Adrenal gland (tissue), 12 donors: ENCODE measurements around the gene WDR20. TPM values are rescaled to one million over a fixed set of nuclear protein-coding genes. Genes with fewer than 3 reads are reported as not detected.
A peak's percentile ranks its signal among the peaks of the same experiment; 100 is the strongest.

ENCODE experiments used
- DNase-seq, 7 donors: peaks; one replicate each; pipeline ENCODE4 v3.0.0-alpha.2; 2019 to 2020
- H3K27ac ChIP-seq, 5 donors: fragments of 200-600 bp; sonication (generic) in 4 of 5; 1 replicate in 3 of 5; 2 replicates in 2 of 5; pipeline versions ENCODE4 v1.5.1 to v1.8.0; 2016 to 2020; ENCODE audit warnings: mild to moderate bottlenecking in 1 of 5
- H3K27me3 ChIP-seq: fragments of 200-600 bp; 2 replicates; pipeline ENCODE4 v1.8.0; 2021
- H3K36me3 ChIP-seq, 2 donors: fragments of 200-600 bp; replicated peaks in 1 of 2; 1 replicate in 1 of 2; 2 replicates in 1 of 2; pipeline versions ENCODE4 v1.5.1 to v1.8.0; 2018 to 2022
- H3K4me1 ChIP-seq, 2 donors: fragments of 200-600 bp; replicated peaks in 1 of 2; 1 replicate in 1 of 2; 2 replicates in 1 of 2; pipeline versions ENCODE4 v1.5.1 to v1.8.0; 2018 to 2021
- H3K4me3 ChIP-seq, 4 donors: fragments of 200-600 bp; sonication (generic) in 3 of 4; one replicate each; pipeline ENCODE4 v1.5.1; 2016 to 2018
- H3K9me3 ChIP-seq, 3 donors: fragments of 200-600 bp; sonication (generic) in 1 of 3; replicated peaks in 1 of 3; 1 replicate in 2 of 3; 2 replicates in 1 of 3; pipeline versions ENCODE4 v1.5.1 to v1.8.0; 2016 to 2021
- POLR2A ChIP-seq, 2 donors: fragments of 450-650 bp; IDR thresholded peaks; one replicate each; pipeline ENCODE4 v1.6.1; 2017; ENCODE audit warnings: antibody characterized with exemption in 2 of 2, mild to moderate bottlenecking in 2 of 2, moderate library complexity in 1 of 2
- WGBS, 4 donors: extraction: QIAGEN DNeasy Blood & Tissue Kit in 2 of 4; methylation state at CpG; one replicate each; pipeline versions ENCODE4 v1.1.5 to v1.1.7; 2013 to 2017; 5-methylcytosine and 5-hydroxymethylcytosine counted together
- intact Hi-C, 2 donors: fragments of 100-400 bp; cut with DNase I; formaldehyde crosslinking; loops; one replicate each; pipeline versions ENCODE4 v1.14.1 to v1.15.0; 2022 to 2023
- polyA plus RNA-seq, 3 donors: library from polyadenylated mRNA; stranded (reverse); fragments of 200-250 nt in 2 of 3; fragments of 350-450 nt in 1 of 3; fragmentation: Illumina TruSeq in 1 of 3; extraction: RNeasy Lipid Tissue Mini Kit (QIAGEN cat#74804) in 1 of 3; gene quantifications; one replicate each; pipeline ENCODE4 v1.2.3, GENCODE V29; 2013 to 2014
- total RNA-seq, 9 donors: library from RNA; depleted of rRNA in 4 of 9; stranded (reverse); fragments of >200 nt in 4 of 9; fragments of 120-200 nt in 1 of 9; fragmentation: NEBNext Ultra II Directional in 1 of 9; extraction: Animal tissue kit (Norgen Biotek cat#: 25700) in 1 of 9; gene quantifications; one replicate each; pipeline versions ENCODE4 v1.1.0 to v1.2.4, GENCODE V29; 2013 to 2023
- TF ChIP-seq, protein P1 (sequence below), 6 experiments: fragments of 450-650 bp in 4 of 6; fragments of 200-600 bp in 2 of 6; sonication (generic) in 1 of 6; IDR thresholded peaks; 1 replicate in 5 of 6; 2 replicates in 1 of 6; pipeline versions ENCODE4 v1.5.1 to v1.8.0; 2016 to 2021; ENCODE audit warnings: antibody characterized with exemption in 6 of 6, mild to moderate bottlenecking in 2 of 6, moderate library complexity in 1 of 6
- donor health status: healthy with polysubstance abuse.
- donor health status: Bipolar disorder and iron deficiency.
- donor health status: DM: yes; HTN: yes; CAD: no.
- donor health status: DM: no; HTN: no; CAD: no.
- donor health status: DM: no; HTN: no; CAD: no.
- donor health status: DM: yes; HTN: yes; CAD: no.

Gene WDR20
- total and polyA plus RNA-seq, 12 donors = 13.1 to 55.9 (median 38.3) TPM

DNA sequence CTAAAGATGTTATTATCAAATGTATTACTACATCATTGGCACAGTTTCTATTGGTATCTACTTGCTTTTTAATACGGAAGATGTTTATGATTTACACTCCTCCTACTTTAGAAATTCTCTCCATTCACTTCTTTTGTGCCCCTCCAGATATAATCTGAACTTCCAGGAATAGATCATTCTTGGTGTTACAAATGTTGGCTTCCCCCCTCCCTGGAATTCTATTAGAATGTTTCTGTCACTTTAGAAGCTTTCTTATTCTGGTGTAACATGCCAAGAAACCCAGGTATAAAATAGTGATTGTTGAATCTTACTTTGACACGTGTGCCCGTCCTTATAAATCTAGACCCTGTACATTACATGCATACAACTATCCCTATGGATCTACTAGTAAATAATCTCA is 1.2 kb upstream of the WDR20 start:
- peak overlapping the region in 1 of 4 donors; percentile 91 for H3K4me3 ChIP-seq
- H3K27ac ChIP-seq = no peak overlapping the region
- WGBS, 4 donors = 16 to 26% (median 18%) methylated on average over 3 of the region's 3 CpGs
- H3K36me3 ChIP-seq = no peaks in the 10 kb centered on the region
- intact Hi-C loops = no loop called here
- H3K27me3 ChIP-seq = no peaks in the 10 kb centered on the region
- peaks cover 8 to 29% of the 10 kb centered on the region in 2 donors for H3K4me1 ChIP-seq
- no peak for DNase-seq
- H3K9me3 ChIP-seq = no peaks in the 10 kb centered on the region
- no peak for TF ChIP-seq POLR2A (IDR thresholded peaks at IDR 0.05)
- TF ChIP-seq, protein P1, sequence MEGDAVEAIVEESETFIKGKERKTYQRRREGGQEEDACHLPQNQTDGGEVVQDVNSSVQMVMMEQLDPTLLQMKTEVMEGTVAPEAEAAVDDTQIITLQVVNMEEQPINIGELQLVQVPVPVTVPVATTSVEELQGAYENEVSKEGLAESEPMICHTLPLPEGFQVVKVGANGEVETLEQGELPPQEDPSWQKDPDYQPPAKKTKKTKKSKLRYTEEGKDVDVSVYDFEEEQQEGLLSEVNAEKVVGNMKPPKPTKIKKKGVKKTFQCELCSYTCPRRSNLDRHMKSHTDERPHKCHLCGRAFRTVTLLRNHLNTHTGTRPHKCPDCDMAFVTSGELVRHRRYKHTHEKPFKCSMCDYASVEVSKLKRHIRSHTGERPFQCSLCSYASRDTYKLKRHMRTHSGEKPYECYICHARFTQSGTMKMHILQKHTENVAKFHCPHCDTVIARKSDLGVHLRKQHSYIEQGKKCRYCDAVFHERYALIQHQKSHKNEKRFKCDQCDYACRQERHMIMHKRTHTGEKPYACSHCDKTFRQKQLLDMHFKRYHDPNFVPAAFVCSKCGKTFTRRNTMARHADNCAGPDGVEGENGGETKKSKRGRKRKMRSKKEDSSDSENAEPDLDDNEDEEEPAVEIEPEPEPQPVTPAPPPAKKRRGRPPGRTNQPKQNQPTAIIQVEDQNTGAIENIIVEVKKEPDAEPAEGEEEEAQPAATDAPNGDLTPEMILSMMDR (IDR thresholded peaks at IDR 0.05) = no peak

- H3K9me3 ChIP-seq = no peaks in the 10 kb centered on the region
- H3K27ac ChIP-seq = peak overlapping the region in 4 of 5 donors; percentile 17 to 90 (median 58)
- TF ChIP-seq, protein P1 (IDR thresholded peaks at IDR 0.05) = no peak
- TF ChIP-seq POLR2A (IDR thresholded peaks at IDR 0.05) = no peak
- peak in 3 of 7 donors; percentile 18 to 29 (median 23) for DNase-seq
- H3K4me1 ChIP-seq = peaks cover 8 to 29% of the 10 kb centered on the region in 2 donors
- peak overlapping the region; percentile 72 to 91 (median 82) for H3K4me3 ChIP-seq
- 3 to 5% (median 4%) methylated on average over 9 to 14 of the region's 14 CpGs for whole genome bisulfite sequencing, 4 donors
- intact Hi-C loops = no loop called here
- H3K36me3 ChIP-seq = no peaks in the 10 kb centered on the region
- H3K27me3 ChIP-seq = no peaks in the 10 kb centered on the region
Observed at GRCh38 chr14:102138961-102139285, 774 bp upstream of the WDR20 start.

DNA sequence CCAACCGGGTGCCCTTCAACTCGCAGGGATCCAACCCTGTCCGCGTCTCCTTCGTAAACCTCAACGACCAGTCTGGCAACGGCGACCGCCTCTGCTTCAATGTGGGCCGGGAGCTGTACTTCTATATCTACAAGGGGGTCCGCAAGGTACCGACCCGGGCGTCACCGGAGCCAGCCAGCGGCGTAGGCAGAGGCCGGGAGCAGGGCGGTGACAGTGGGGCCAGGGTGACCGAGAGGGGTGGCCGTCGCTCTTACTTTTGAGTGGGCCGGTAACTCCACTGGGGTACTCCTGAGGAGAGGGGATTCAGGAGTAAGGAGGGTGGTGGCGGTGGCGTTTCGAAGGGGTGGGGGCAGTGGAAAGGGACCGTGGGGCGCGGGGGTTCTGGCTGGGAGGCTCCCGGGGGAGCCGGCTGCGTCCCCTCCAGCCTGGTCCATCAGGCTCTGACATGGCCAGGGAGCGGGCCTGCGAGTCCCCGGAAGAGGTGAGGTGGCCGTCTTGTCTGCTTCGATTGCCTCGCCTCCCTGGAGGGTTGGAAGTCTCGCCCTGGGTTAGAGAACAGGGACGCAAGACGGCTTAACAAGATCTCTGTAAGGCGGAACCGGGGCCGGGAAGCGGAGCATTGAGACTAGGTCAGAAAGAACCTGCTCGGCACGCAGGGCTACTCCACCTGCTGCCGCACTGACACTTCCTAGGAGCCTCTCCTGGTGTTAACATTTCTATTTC is 491 bp downstream of the WDR20 start:
- no peaks in the 10 kb centered on the region for H3K27me3 ChIP-seq
- peak overlapping the region; percentile 72 to 97 (median 88) for H3K4me3 ChIP-seq
- TF ChIP-seq, protein P1 (IDR thresholded peaks at IDR 0.05) = no peak
- TF ChIP-seq POLR2A (IDR thresholded peaks at IDR 0.05) = no peak
- WGBS, 4 donors = 0 to 2% (median 1%) methylated on average over 13 to 48 of the region's 48 CpGs
- peaks cover 8 to 35% of the 10 kb centered on the region in 2 donors for H3K4me1 ChIP-seq
- H3K9me3 ChIP-seq = no peaks in the 10 kb centered on the region
- intact Hi-C loops = no loop called here
- no peaks in the 10 kb centered on the region for H3K36me3 ChIP-seq
- H3K27ac ChIP-seq = peak overlapping the region; percentile 63 to 90 (median 69)
- DNase-seq = peak in 6 of 7 donors; percentile 35 to 65 (median 43)

GRCh38 chr14:102140750-102141145 is 1.1 kb downstream of the WDR20 start:
- TF ChIP-seq POLR2A (IDR thresholded peaks at IDR 0.05) = peak in 1 of 2 donors; percentile 15
- TF ChIP-seq, protein P1 (IDR thresholded peaks at IDR 0.05) = no peak
- intact Hi-C loops = no loop called here
- peaks cover 8 to 41% of the 10 kb centered on the region in 2 donors for H3K4me1 ChIP-seq

More at GRCh38 chr14:102140750-102141145, 1.1 kb downstream of the WDR20 start:
- peak overlapping the region; percentile 72 to 97 (median 88) for H3K4me3 ChIP-seq
- H3K36me3 ChIP-seq = no peaks in the 10 kb centered on the region
- no peaks in the 10 kb centered on the region for H3K27me3 ChIP-seq
- peak overlapping the region in 4 of 5 donors; percentile 67 to 90 (median 79) for H3K27ac ChIP-seq
- WGBS, 4 donors = 3 to 12% (median 9%) methylated on average over 9 of the region's 9 CpGs
- H3K9me3 ChIP-seq = no peaks in the 10 kb centered on the region
- DNase-seq = peak in 1 of 7 donors; percentile 4
